Erythroblast (primary cell): Measurements from ENCODE around the gene STEAP3.

Experiments used
- GATA1 ChIP-seq: IDR thresholded peaks from 2 replicates; pipeline ENCODE4 v1.6.1; 2011; ENCODE audit warnings: low read depth, mild to moderate bottlenecking, control low read depth, low read length, moderate library complexity
- POLR2A ChIP-seq: IDR thresholded peaks from 2 replicates; pipeline ENCODE4 v1.6.1; 2011; ENCODE audit warnings: mild to moderate bottlenecking, low read length

DNA sequence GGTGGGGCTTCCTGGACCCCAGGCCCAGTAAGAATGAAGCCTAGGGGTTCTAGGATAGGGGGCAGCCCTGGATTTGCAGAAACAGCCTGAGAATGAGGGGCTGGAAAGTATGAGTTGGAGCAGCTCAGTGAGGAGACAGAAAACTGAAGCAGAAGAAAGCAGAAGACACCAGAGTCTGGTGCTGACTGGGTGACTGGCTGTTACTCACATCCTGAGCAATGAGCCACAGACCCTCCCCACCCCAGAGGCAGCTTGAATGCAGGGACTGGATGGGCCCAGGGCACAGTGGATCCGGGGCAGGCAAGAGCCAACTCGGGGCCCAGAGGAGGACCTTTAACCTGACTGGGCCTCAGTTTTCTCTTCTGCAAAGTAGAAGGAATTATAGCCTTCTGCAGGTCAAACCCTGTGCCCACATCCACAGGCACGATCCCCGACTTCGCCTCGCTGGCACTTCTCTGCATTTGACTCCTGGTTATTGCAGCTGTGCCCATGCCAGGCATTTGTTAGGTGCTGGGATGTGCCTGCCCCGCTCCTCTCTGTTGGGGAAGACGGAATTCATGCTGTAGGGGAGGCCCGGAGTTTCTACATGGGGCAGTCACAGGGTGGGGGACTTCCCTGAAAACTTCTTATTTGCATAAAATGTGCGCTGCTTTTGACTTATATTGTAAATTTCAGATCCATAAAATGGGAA is 8.5 kb downstream of the STEAP3 start:
- TF ChIP-seq POLR2A (no peak), GATA1 (no peak)
